Activated T-helper 1 cell treated with anti-CD3 and anti-CD28 coated beads, Interleukin-12 subunit alpha, Interleukin-12 subunit beta, Interleukin-2, Interleukin-4 antibody, amounts not matched to agents 30 ng/mL and 10 ng/mL and 1 ng/mL, durations not matched to agents 14 hours and 24 hours and 36 hours (primary cell): ENCODE data around the gene ANKRD13A. TPM values are rescaled to one million over a fixed set of nuclear protein-coding genes. Genes with fewer than 3 reads are reported as not detected.

ENCODE experiments used
- DNase-seq: peaks from one replicate; pipeline ENCODE4 v3.0.0; 2021; ENCODE audit warnings: low spot score
- H3K27ac Mint-ChIP-seq: one replicate; pipeline ENCODE4 v1.8.0; 2021; ENCODE audit warnings: mild to moderate bottlenecking, mixed read lengths
- H3K27me3 Mint-ChIP-seq: one replicate; pipeline ENCODE4 v1.8.0; 2022; ENCODE audit warnings: mild to moderate bottlenecking, moderate library complexity, mixed read lengths; ENCODE audit not compliant: insufficient read depth
- H3K36me3 Mint-ChIP-seq: one replicate; pipeline ENCODE4 v1.8.0; 2021; ENCODE audit warnings: low read depth, mixed read lengths
- H3K4me1 Mint-ChIP-seq: one replicate; pipeline ENCODE4 v1.8.0; 2021; ENCODE audit warnings: low read depth, mixed read lengths
- H3K4me3 Mint-ChIP-seq: one replicate; pipeline ENCODE4 v1.8.0; 2021; ENCODE audit warnings: mild to moderate bottlenecking, moderate library complexity, mixed read lengths
- H3K9me3 Mint-ChIP-seq: one replicate; pipeline ENCODE4 v1.8.0; 2021; ENCODE audit warnings: mixed read lengths
- intact Hi-C: fragments of 100-400 bp; cut with micrococcal nuclease; formaldehyde crosslinking; loops from one replicate; pipeline ENCODE4 v1.15.1; 2024
- total RNA-seq: library from RNA; stranded (reverse); gene quantifications from 2 replicates; pipeline ENCODE4 v1.2.3, GENCODE V29; 2022

ANKRD13A gene
- total RNA-seq, 1 donor from 2014 or later: 62.4 TPM

GRCh38 chr12:110023059-110023980, 24.1 kb downstream of the ANKRD13A start:
- H3K9me3 Mint-ChIP-seq: no peaks in the 10 kb centered on the region
- peaks cover 64% of the 10 kb centered on the region for H3K36me3 Mint-ChIP-seq
- intact Hi-C loops: no loop called here
- no peak overlapping the region for H3K27ac Mint-ChIP-seq
- H3K27me3 Mint-ChIP-seq: no peaks in the 10 kb centered on the region
- H3K4me1 Mint-ChIP-seq: peaks cover 35% of the 10 kb centered on the region
- no peak overlapping the region for H3K4me3 Mint-ChIP-seq
- no peak for DNase-seq

GRCh38 chr12:110024051-110024450, 24.8 kb downstream of the ANKRD13A start:
- Mint-ChIP-seq H3K9me3 (no peaks in the 10 kb centered on the region), H3K4me3 (no peak overlapping the region), H3K36me3 (peaks cover 59% of the 10 kb centered on the region), H3K27ac (no peak overlapping the region), H3K4me1 (peaks cover 31% of the 10 kb centered on the region), H3K27me3 (no peaks in the 10 kb centered on the region)
- no peak for DNase-seq
- intact Hi-C loops: no loop called here

GRCh38 chr12:110028323-110028722, 29.1 kb downstream of the ANKRD13A start:
- intact Hi-C loops: no loop called here
- Mint-ChIP-seq H3K27ac (peak overlapping the region; percentile 44), H3K36me3 (peaks cover 50% of the 10 kb centered on the region), H3K9me3 (no peaks in the 10 kb centered on the region), H3K4me1 (peaks cover 33% of the 10 kb centered on the region), H3K4me3 (no peak overlapping the region), H3K27me3 (no peaks in the 10 kb centered on the region)
- no peak for DNase-seq

GRCh38 chr12:110029290-110029815, 30.1 kb downstream of the ANKRD13A start:
- Mint-ChIP-seq H3K36me3 (peaks cover 49% of the 10 kb centered on the region), H3K27ac (peak overlapping the region; percentile 23)
- intact Hi-C loops: no loop called here

GRCh38 chr12:110033888-110034287, 34.7 kb downstream of the ANKRD13A start:
- H3K4me3 Mint-ChIP-seq: no peak overlapping the region

More at GRCh38 chr12:110029290-110029815, 30.1 kb downstream of the ANKRD13A start:
- Mint-ChIP-seq H3K4me3 (no peak overlapping the region), H3K9me3 (no peaks in the 10 kb centered on the region), H3K27me3 (no peaks in the 10 kb centered on the region), H3K4me1 (peaks cover 25% of the 10 kb centered on the region)
- no peak for DNase-seq

GRCh38 chr12:110035534-110036104, 36.4 kb downstream of the ANKRD13A start:
- no peaks in the 10 kb centered on the region for H3K27me3 Mint-ChIP-seq
- H3K4me1 Mint-ChIP-seq: peaks cover 42% of the 10 kb centered on the region
- no peaks in the 10 kb centered on the region for H3K9me3 Mint-ChIP-seq
- intact Hi-C loops: no loop called here
- DNase-seq: no peak
- peaks cover 56% of the 10 kb centered on the region for H3K36me3 Mint-ChIP-seq
- no peak overlapping the region for H3K27ac Mint-ChIP-seq
- H3K4me3 Mint-ChIP-seq: no peak overlapping the region

More at GRCh38 chr12:110033888-110034287, 34.7 kb downstream of the ANKRD13A start:
- Mint-ChIP-seq H3K36me3 (peaks cover 53% of the 10 kb centered on the region), H3K4me1 (peaks cover 33% of the 10 kb centered on the region), H3K27me3 (no peaks in the 10 kb centered on the region), H3K9me3 (no peaks in the 10 kb centered on the region), H3K27ac (no peak overlapping the region)
- no peak for DNase-seq
- intact Hi-C loops: no loop called here

GRCh38 chr12:110037315-110037714, 38.1 kb downstream of the ANKRD13A start:
- no peaks in the 10 kb centered on the region for H3K9me3 Mint-ChIP-seq
- H3K4me3 Mint-ChIP-seq: no peak overlapping the region
- DNase-seq: no peak
- intact Hi-C loops: no loop called here
- no peaks in the 10 kb centered on the region for H3K27me3 Mint-ChIP-seq
- peaks cover 59% of the 10 kb centered on the region for H3K36me3 Mint-ChIP-seq
- H3K4me1 Mint-ChIP-seq: peaks cover 54% of the 10 kb centered on the region
- no peak overlapping the region for H3K27ac Mint-ChIP-seq

GRCh38 chr12:110038741-110039084, 39.5 kb downstream of the ANKRD13A start:
- no peak for DNase-seq
- H3K36me3 Mint-ChIP-seq: peaks cover 60% of the 10 kb centered on the region
- H3K4me3 Mint-ChIP-seq: no peak overlapping the region
- H3K9me3 Mint-ChIP-seq: no peaks in the 10 kb centered on the region
- H3K27me3 Mint-ChIP-seq: no peaks in the 10 kb centered on the region
- H3K4me1 Mint-ChIP-seq: peaks cover 63% of the 10 kb centered on the region
- intact Hi-C loops: loop anchor here (2.0 kb wide), 1 partner anchor 42 kb away; the partner anchor contains the start of gene GIT2
- H3K27ac Mint-ChIP-seq: peak overlapping the region; percentile 94

GRCh38 chr12:110039085-110039807, 40.0 kb downstream of the ANKRD13A start:
- intact Hi-C loops: loop anchor here (2.0 kb wide), 1 partner anchor 42 kb away; the partner anchor contains the start of gene GIT2
- Mint-ChIP-seq H3K36me3 (peaks cover 58% of the 10 kb centered on the region), H3K27ac (peak overlapping the region; percentile 94), H3K27me3 (no peaks in the 10 kb centered on the region), H3K4me1 (peaks cover 63% of the 10 kb centered on the region), H3K9me3 (no peaks in the 10 kb centered on the region), H3K4me3 (peak overlapping the region; percentile 50)
- DNase-seq: peak; percentile 34

- Mint-ChIP-seq H3K36me3 (peaks cover 42% of the 10 kb centered on the region), H3K27ac (peak overlapping the region; percentile 36), H3K27me3 (no peaks in the 10 kb centered on the region), H3K4me1 (peaks cover 55% of the 10 kb centered on the region), H3K9me3 (no peaks in the 10 kb centered on the region), H3K4me3 (no peak overlapping the region)
- intact Hi-C loops: loop anchor here (2.0 kb wide), 1 partner anchor 19 kb away; no protein-coding TSS in a partner anchor
- no peak for DNase-seq
Observed at GRCh38 chr12:110042264-110042663, 43.0 kb downstream of the ANKRD13A start.

GRCh38 chr12:110046451-110047187, 47.4 kb downstream of the ANKRD13A start:
- H3K4me1 Mint-ChIP-seq: peaks cover 47% of the 10 kb centered on the region
- intact Hi-C loops: loop anchor here (5.0 kb wide), 1 partner anchor 236 kb away; the partner anchor contains the start of gene ATP2A2
- no peak for DNase-seq
- no peaks in the 10 kb centered on the region for H3K9me3 Mint-ChIP-seq
- no peak overlapping the region for H3K27ac Mint-ChIP-seq
- peak overlapping the region; percentile 84 for H3K4me3 Mint-ChIP-seq
- no peaks in the 10 kb centered on the region for H3K27me3 Mint-ChIP-seq
- peaks cover 17% of the 10 kb centered on the region for H3K36me3 Mint-ChIP-seq
